GM12873 (cell line): ENCODE measurements around the gene TMCO1.

Source experiments
- TF ChIP-seq, protein P1 (sequence below): IDR thresholded peaks from 2 replicates; pipeline ENCODE4 v1.5.1; 2012; ENCODE audit warnings: low read depth, mild to moderate bottlenecking, moderate library complexity, low read length, control low read depth; ENCODE audit not compliant: insufficient read depth; ENCODE audit errors: missing control alignments

Gene TMCO1

DNA sequence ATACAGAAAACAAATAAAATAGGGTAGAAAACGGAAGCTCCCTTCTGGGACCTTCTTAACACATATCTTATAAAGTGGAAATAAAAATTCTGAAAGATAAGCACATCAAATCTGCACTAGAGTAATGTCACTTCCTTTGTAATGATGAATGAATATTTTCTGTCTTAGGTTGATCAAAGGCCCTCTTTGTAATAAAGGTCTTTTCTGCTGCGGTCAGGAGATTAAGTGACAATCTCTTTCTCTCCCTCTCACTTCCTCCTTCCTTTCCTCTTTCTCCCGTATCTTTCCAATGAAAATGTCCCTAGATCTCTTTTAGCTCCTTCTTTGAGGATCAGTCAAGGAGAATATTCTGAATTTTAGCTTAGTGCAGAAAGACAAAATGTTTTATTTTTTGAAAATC, 33.8 kb downstream of the TMCO1 start:
- TF ChIP-seq, protein P1, sequence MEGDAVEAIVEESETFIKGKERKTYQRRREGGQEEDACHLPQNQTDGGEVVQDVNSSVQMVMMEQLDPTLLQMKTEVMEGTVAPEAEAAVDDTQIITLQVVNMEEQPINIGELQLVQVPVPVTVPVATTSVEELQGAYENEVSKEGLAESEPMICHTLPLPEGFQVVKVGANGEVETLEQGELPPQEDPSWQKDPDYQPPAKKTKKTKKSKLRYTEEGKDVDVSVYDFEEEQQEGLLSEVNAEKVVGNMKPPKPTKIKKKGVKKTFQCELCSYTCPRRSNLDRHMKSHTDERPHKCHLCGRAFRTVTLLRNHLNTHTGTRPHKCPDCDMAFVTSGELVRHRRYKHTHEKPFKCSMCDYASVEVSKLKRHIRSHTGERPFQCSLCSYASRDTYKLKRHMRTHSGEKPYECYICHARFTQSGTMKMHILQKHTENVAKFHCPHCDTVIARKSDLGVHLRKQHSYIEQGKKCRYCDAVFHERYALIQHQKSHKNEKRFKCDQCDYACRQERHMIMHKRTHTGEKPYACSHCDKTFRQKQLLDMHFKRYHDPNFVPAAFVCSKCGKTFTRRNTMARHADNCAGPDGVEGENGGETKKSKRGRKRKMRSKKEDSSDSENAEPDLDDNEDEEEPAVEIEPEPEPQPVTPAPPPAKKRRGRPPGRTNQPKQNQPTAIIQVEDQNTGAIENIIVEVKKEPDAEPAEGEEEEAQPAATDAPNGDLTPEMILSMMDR, result no peak

DNA sequence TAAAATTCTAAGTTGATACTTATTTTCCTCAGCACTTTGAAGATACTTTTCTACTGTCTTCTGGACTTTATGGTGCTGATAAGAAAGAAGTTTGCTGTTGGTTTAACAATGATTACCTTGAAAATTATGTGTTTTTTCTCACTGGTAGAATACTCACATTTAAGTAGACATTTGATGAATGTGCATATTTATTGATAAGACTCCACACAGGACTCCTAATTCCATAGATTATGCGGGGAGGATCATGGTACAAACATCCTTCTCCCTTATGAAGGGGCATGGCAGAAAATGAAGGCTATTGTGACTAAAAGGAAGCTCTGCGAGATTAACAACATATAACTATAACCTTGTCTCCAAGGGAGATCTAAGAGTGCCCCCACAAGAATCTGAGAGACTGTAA, 41.8 kb downstream of the TMCO1 start:
- TF ChIP-seq, protein P1, result no peak

DNA sequence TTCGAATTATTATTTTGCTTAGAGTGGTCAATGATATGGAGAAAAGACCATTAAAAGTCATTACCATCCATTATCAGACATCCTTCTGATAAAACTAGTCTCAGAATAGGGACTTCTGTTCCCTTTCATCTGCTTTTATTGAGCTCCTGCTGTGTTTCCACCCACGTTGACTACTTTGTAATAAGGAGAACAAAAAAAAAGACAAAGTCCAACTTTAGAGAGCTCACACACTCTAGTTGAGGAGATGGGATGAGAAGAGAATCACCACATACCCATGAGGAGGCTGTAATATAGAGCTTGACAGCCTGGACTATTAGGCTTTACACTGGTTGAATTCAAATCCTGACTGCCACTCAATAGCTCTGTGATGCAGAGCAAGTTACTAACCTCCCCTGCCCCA, 42.5 kb downstream of the TMCO1 start:
- TF ChIP-seq, protein P1, result no peak

DNA sequence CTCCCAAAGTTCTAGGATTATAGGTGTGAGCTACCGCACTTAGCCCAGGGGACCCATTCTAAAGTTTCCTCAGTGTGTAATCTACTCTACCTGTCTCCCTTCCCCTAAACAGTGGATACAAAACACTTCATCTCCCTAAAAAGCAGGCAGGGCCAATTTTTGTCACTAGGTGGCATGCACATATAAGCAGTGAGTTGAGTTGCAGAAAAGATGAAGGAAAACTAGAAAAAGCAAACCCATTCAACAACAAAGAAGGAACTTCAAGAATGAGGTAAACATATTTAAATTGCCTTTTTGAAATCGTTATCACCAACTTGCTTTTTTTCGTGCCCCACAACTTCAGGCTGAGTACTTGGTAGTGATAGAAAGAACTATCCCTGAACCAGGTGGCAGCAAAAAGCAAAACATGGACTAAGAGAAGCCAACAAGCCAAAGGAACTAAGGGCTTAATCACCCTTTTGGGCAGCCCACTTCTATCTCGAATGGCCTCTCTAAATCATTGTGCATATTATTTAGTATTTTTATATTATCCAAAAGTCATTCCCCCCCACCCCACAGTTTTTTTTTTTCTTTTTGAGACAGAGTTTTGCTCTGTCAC, 50.7 kb downstream of the TMCO1 start:
- TF ChIP-seq, protein P1, result peak; percentile 76

DNA sequence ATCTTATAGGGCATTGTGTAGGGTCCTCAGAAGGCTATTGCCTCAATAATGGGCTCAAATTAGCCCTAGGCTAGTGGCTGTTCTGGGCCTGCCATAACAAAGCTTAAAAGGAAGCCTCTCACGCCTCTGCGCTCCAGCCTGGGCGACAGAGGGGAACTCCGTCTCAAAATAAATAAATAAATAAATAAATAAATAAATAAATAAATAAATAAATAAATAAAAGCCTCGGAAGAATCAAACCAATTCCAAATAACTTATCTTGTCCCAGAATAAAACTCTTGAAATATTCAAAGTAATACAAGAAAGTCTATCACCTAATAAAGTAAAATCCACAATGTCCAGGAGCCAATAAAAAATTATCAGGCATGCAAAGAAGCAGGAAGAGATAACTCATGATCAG, 55.9 kb downstream of the TMCO1 start:
- TF ChIP-seq, protein P1, result no peak

DNA sequence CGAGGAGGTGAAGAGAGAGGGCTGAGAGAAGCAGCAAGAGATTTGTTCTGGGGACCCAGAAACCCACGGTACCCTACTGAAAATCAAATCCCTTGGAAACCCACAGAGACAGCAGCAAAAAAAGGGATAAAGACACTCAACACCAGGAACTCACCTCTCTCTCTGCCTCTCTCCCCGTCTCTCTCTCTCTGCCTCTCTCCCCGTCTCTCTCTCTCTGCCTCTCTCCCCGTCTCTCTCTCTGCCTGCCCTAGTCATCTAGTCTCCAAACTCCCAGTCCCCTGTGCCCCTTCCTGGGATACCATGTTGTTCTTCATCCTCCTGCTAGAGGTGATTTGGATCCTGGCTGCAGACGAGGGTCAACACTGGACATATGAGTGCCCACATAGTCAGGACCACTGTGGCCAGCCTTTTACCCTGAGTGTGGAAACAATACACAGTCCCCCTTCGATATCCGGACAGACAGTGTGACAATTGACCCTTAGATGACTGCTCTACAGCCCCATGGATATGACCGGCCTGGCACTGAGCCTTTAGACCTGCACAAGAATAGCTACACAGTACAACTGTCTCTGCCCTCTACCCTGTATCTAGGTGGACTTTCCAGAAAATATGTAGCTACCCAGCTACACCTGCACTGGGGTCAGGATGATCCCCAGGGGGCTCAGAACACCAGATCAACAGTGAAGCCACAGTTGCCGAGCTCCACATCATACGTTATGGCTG, 60.5 kb downstream of the TMCO1 start:
- TF ChIP-seq, protein P1, result no peak

DNA sequence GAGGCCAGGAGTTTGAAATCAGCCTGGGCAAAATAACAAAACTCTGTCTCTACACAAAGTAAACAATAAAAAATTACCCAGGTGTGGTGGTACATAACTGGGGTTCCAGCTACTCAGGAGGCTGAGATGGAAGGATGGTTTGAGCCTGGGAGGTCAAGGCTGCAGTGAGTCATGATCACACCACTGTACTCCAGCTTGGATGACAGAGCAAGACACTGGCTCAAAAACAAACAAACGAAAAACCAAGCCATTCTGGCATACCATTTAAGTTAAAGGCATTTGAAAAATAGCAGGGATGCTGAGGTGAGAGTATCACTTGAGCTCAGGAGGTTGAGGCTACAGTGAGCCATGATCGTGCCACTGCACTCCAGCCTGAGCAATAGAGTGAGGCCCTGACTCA, 65.0 kb downstream of the TMCO1 start:
- TF ChIP-seq, protein P1, result no peak
